ENCODE results near the gene TRPM4. TPM values are rescaled to one million over a fixed set of nuclear protein-coding genes. Genes with fewer than 3 reads are reported as not detected.

Gene TRPM4
- total RNA-seq, 4 donors from 2014 or later, result 50.7 to 76.2 (median 70.3) TPM

DNA sequence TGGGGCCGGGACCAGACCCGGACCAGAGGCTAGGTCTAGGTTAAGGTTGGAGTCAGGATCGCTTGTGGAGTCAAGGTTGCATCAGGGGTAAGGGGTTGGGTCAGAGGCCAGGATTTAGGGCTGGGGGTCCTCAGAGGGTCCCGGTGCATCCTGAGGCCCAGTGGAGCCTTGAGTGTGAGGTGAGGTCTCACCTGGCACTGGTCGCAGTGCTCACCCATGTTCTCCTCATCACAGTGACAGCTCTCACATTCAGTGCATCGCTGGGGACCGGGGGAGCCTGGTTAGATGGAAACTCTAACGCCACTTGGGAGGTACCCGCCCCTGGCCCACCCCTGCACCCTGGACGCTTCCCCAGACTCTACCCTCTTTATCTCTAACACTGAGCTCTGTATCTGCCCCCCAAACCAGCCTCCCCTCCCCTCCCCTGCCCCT, 5.5 kb upstream of the TRPM4 start:
- 34 to 39% methylated on average over 10 of the region's 10 CpGs for WGBS, 2 donors
- no peak for DNase-seq (ENCODE audit: low spot score in 2 of 2)
- intact Hi-C loops (cut with DNase I; ENCODE audit: low total_unique reads), result no loop called here
- H3K4me3 ChIP-seq (ENCODE audit: low read depth, poor library complexity, severe bottlenecking), result no peak overlapping the region
- no peak for TF ChIP-seq POLR2A (IDR thresholded peaks at IDR 0.05)
- TF ChIP-seq CTCF (IDR thresholded peaks at IDR 0.05), result no peak

- 90 to 93% methylated on average over 10 of the region's 10 CpGs for WGBS, 2 donors
- TF ChIP-seq CTCF (IDR thresholded peaks at IDR 0.05) (no peak), POLR2A (IDR thresholded peaks at IDR 0.05) (no peak)
- H3K4me3 ChIP-seq (ENCODE audit: low read depth, poor library complexity, severe bottlenecking), result no peak overlapping the region
- no peak for DNase-seq (ENCODE audit: low spot score in 2 of 2)
- intact Hi-C loops (cut with DNase I; ENCODE audit: low total_unique reads), result no loop called here
Observed at GRCh38 chr19:49153167-49153809, 4.3 kb upstream of the TRPM4 start.

DNA sequence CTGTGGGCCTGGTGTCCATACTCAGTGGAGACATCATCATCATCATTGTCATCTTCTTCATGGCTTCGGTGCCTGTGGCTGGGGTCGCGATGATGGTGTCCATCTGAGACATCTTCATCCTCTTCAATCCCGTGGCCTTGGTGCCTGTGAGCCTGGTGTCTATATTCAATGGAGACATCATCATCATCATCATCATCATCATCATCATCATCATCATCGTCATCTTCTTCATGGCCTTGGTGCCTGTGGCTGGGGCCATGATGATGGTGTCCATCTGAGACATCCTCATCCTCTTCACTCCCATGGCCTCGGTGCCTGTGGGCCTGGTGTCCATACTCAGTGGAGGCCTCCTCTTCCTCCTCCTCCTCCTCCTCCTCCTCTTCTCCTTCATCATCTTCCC, 3.3 kb upstream of the TRPM4 start:
- WGBS, 2 donors, result 88 to 91% methylated on average over 6 of the region's 6 CpGs
- H3K4me3 ChIP-seq (ENCODE audit: low read depth, poor library complexity, severe bottlenecking), result no peak overlapping the region
- intact Hi-C loops (cut with DNase I; ENCODE audit: low total_unique reads), result no loop called here
- TF ChIP-seq CTCF (IDR thresholded peaks at IDR 0.05), result no peak
- TF ChIP-seq POLR2A (IDR thresholded peaks at IDR 0.05), result no peak
- DNase-seq (ENCODE audit: low spot score in 2 of 2), result no peak

DNA sequence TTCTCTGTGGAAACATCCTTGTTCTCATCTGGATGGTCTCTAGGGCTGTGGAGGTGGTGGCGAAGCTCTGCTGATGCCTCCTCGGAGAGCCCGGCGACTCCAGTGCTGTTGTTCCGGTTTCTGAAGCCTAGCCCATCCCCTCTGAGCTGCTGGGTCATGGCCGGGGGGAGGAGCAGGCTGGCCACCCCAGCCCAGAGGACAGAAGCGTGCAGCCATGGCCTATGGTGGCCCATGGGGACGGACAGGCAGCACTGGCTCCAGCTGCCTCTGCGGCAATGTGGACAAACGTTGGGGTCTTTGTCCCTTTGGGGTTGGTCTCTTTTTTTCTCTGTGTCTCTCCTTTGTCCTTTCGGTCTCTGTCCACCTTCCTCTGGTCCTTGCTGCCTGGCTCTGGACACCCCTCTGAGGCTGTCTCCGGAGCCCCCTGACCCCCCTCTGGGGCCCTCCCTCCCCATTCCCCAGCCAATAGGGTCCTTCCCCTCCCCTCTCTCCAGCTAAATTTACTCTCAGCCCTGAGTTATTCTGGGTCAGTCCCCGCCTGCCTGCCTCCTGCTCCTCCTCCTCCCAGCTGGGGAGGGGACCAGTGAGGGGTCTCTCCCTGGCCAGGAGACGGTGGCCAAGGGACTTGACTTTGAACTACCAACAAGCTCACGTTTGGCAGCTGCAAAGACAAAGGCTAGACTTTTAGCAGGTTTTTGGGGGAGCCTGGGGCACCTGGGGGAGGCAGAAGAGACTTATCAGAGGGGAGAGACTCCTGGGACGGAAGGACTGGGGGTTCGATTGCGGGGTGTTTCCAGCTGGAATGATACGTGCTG, 2.4 kb upstream of the TRPM4 start, which contains the start of gene HRC:
TSS of gene HRC (minus strand) at position 392 of the 815 bp plus-strand sequence. CDS start at position 233, 159 bp downstream.
- H3K4me3 ChIP-seq (ENCODE audit: low read depth, poor library complexity, severe bottlenecking), result no peak within 1 kb of the TSS
- TF ChIP-seq CTCF (IDR thresholded peaks at IDR 0.05) (no peak), POLR2A (IDR thresholded peaks at IDR 0.05) (no peak)
- intact Hi-C loops (cut with DNase I; ENCODE audit: low total_unique reads), result no loop called here
- WGBS, 2 donors, result 64 to 70% methylated on average over 18 to 19 of the region's 19 CpGs
- no peak for DNase-seq (ENCODE audit: low spot score in 2 of 2)

DNA sequence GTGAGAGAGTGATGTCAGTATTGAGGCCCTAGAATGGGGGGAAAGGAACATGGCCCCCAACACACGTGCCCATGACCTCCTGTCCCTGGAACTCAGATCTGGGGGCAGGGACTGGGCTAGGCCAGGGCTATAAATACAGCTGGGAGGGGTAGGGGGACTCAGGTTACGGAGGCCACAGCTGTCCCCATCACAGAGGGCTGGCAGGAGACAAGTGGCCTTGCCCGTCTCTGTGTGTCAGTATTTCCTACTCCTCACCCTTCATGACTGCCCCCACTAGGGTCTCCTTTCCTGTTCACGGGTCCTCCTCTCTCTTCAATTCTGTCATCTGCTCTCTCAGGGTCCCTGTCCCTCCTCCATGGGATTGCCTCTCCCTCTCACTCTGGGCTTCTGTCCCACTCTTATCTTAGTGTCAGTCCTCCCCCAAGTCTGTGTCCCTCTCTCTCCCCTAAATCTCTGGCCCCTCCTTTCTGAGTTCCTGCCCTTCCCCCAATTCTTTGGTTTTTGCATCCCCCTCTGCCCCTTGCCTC, 1.7 kb upstream of the TRPM4 start:
- 68 to 79% methylated on average over 4 of the region's 4 CpGs for WGBS, 2 donors
- intact Hi-C loops (cut with DNase I; ENCODE audit: low total_unique reads), result no loop called here
- no peak for DNase-seq (ENCODE audit: low spot score in 2 of 2)
- H3K4me3 ChIP-seq (ENCODE audit: low read depth, poor library complexity, severe bottlenecking), result no peak overlapping the region
- no peak for TF ChIP-seq CTCF (IDR thresholded peaks at IDR 0.05)
- TF ChIP-seq POLR2A (IDR thresholded peaks at IDR 0.05), result no peak
